Measurements from ENCODE around the gene PLPP7. TPM values are rescaled to one million over a fixed set of nuclear protein-coding genes. Genes with fewer than 3 reads are reported as not detected.

The PLPP7 gene
- polyA plus RNA-seq, 6 donors from 2014 or later, result 0.78 to 2.0 (median 1.2) TPM; not detected in 1

- Mint-ChIP-seq H3K27me3 (peaks cover 0 to 4% (median 0%) of the 10 kb centered on the region in 3 donors), H3K4me1 (peaks cover 0 to 3% (median 0%) of the 10 kb centered on the region in 3 donors), H3K36me3 (no peaks in the 10 kb centered on the region), H3K4me3 (no peak overlapping the region), H3K27ac (peak overlapping the region in 1 of 6 donors; percentile 37), H3K9me3 (no peaks in the 10 kb centered on the region)
- no peak for DNase-seq
- no peak for ATAC-seq (ENCODE audit: low read depth in 2 of 2)
Measured at GRCh38 chr9:131296460-131296859, 6.9 kb downstream of the PLPP7 start.

DNA sequence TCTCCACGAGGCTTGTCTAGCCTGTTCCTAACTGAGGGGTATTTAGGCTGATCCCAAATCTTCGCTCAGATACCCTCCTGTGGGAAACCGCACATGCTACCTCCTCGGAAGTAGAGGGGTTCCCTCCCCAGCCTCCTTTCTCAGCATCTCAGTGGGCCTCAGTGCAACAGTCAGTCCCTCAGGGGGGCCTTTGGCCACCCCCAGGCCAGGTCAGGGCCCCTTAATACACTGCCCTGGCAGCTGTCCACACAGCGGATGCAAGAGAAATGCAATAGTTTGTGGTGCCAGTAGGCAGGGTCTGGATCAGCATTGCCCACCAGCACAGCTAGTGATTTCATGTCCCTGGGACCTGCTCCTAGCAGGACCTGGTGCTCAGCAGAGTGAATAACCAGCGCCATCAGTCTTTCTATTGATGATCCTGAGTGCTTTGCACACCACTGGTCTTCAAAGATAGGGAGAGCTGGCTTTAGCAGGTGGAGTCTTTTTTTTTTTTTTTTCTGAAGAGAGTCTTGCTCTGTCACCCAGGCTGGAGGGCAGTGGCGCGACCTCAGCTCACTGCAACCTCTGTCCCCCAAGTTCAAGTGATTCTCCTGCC, 7.5 kb downstream of the PLPP7 start:
- Mint-ChIP-seq H3K9me3 (no peaks in the 10 kb centered on the region), H3K27ac (peak overlapping the region in 1 of 6 donors; percentile 37)
- ATAC-seq (ENCODE audit: low read depth in 2 of 2), result no peak

DNA sequence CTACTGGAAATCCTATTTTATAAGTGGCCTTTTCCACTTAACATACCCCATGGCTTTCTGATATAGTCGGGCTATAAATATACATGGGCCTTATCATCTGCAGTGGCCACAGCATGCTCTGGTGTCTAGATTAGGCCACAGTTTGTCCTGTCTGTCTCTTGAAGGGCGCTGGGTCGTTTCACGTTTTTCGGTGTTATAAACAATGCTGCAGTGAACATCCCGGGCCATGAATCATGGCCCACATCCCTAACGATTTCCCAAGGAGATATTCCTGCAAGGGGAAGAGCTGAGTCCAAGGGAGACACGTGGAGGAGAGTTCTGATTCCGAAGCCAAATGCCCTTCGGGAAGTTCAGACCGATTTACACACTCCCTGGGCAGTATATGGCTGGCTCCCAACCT, 8.4 kb downstream of the PLPP7 start:
- H3K9me3 Mint-ChIP-seq, result no peaks in the 10 kb centered on the region
- H3K27ac Mint-ChIP-seq, result no peak overlapping the region
- no peaks in the 10 kb centered on the region for H3K36me3 Mint-ChIP-seq
- peaks cover 0 to 9% (median 8%) of the 10 kb centered on the region in 3 donors for H3K4me1 Mint-ChIP-seq
- H3K4me3 Mint-ChIP-seq, result no peak overlapping the region
- DNase-seq, result no peak
- ATAC-seq (ENCODE audit: low read depth in 2 of 2), result no peak
- peaks cover 0 to 4% (median 0%) of the 10 kb centered on the region in 3 donors for H3K27me3 Mint-ChIP-seq

More for the DNA sequence above, 7.5 kb downstream of the PLPP7 start:
- H3K27me3 Mint-ChIP-seq, result peaks cover 0 to 4% (median 0%) of the 10 kb centered on the region in 3 donors
- DNase-seq, result no peak
- peaks cover 0 to 9% (median 2%) of the 10 kb centered on the region in 3 donors for H3K4me1 Mint-ChIP-seq
- no peak overlapping the region for H3K4me3 Mint-ChIP-seq
- no peaks in the 10 kb centered on the region for H3K36me3 Mint-ChIP-seq

DNA sequence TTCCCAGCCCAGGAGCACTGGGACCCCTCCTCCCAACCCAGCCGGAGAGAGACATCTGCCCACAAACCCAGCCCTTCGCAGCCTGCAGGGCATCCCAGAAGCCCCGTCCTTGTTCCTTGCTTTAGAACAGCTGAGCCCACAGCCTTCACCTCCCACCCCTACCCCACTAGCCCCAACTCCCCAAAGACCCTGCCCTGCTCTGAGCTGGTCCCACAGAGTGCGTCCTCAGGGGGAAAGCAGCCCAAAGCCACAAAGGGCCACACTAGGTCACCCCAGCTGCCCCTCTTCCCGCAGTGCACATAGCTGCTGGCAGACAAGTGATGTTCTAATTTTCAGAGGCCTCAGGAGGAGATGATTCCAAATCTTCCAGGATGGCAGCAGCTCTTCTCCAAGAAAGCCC, 8.8 kb downstream of the PLPP7 start:
- Mint-ChIP-seq H3K9me3 (no peaks in the 10 kb centered on the region), H3K4me1 (peaks cover 0 to 9% (median 8%) of the 10 kb centered on the region in 3 donors), H3K4me3 (no peak overlapping the region), H3K27ac (peak overlapping the region in 1 of 6 donors; percentile 65), H3K27me3 (peaks cover 0 to 4% (median 0%) of the 10 kb centered on the region in 3 donors), H3K36me3 (no peaks in the 10 kb centered on the region)
- no peak for DNase-seq
- ATAC-seq (ENCODE audit: low read depth in 2 of 2), result no peak

- H3K4me1 Mint-ChIP-seq, result peaks cover 0 to 9% (median 8%) of the 10 kb centered on the region in 3 donors
Measured at GRCh38 chr9:131298816-131299215, 9.3 kb downstream of the PLPP7 start.

DNA sequence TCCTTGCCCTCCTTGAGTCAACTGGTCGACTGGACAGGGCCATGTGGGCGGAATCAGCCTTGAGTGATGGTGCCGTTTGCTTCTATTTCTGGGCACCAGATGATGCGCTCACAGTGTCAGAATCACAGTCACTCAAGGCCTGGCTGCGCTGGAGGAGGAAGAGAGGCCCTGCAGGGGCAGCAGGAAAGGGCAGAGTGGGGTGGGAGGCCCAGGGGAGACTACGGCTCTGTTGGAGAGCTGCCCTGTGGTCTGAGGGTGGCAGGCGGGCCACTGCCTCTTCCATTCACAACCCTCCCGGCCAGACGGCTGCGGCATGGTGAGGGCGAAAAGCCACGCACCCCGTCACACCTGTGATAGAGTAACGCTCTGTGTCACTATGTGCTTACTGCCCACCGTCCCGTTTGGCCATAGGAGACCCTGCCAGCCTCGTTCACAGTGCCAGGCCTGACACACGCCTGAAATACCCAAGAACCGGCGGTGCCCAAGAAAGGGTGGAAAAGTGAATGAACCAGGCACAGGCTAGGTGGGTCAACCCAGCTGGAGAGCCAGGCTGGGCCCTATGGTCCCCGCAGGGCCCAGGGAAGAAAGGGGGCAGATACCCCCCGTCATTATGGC, 9.9 kb downstream of the PLPP7 start:
- H3K4me1 Mint-ChIP-seq, result peaks cover 0 to 9% (median 8%) of the 10 kb centered on the region in 3 donors

More at GRCh38 chr9:131298816-131299215, 9.3 kb downstream of the PLPP7 start:
- Mint-ChIP-seq H3K36me3 (no peaks in the 10 kb centered on the region), H3K9me3 (no peaks in the 10 kb centered on the region), H3K27ac (no peak overlapping the region), H3K4me3 (no peak overlapping the region), H3K27me3 (peaks cover 0 to 4% (median 0%) of the 10 kb centered on the region in 3 donors)
- DNase-seq (no peak), ATAC-seq (ENCODE audit: low read depth in 2 of 2) (no peak)

DNA sequence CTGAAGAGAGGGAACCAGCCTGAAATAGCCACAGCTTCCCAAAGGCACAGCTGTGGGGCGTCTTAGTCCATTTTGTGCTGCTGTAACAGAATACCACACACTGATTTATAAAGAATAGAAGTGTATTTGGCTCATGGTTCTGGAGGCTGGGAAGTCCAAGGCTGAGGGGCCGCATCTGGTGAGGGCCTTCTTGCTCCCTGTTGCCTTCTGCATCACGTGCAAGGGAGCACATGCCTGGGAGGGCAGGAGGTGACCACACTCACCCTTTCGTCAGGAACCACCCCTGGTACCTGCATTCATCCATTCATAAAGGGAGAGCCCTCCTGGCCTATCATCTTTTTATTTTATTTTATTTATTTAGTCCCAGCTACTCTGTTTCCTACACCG, 10.4 kb downstream of the PLPP7 start:
- H3K4me3 Mint-ChIP-seq, result no peak overlapping the region
- DNase-seq (no peak), ATAC-seq (ENCODE audit: low read depth in 2 of 2) (no peak)
- H3K4me1 Mint-ChIP-seq, result peaks cover 0 to 9% (median 8%) of the 10 kb centered on the region in 3 donors
- no peaks in the 10 kb centered on the region for H3K36me3 Mint-ChIP-seq
- H3K27ac Mint-ChIP-seq, result no peak overlapping the region
- no peaks in the 10 kb centered on the region for H3K9me3 Mint-ChIP-seq
- H3K27me3 Mint-ChIP-seq, result peaks cover 0 to 8% (median 0%) of the 10 kb centered on the region in 3 donors

More for the DNA sequence above, 9.9 kb downstream of the PLPP7 start:
- H3K9me3 Mint-ChIP-seq, result no peaks in the 10 kb centered on the region
- no peak for DNase-seq
- H3K36me3 Mint-ChIP-seq, result no peaks in the 10 kb centered on the region
- ATAC-seq (ENCODE audit: low read depth in 2 of 2), result no peak
- H3K27ac Mint-ChIP-seq, result no peak overlapping the region
- no peak overlapping the region for H3K4me3 Mint-ChIP-seq
- peaks cover 0 to 5% (median 0%) of the 10 kb centered on the region in 3 donors for H3K27me3 Mint-ChIP-seq

DNA sequence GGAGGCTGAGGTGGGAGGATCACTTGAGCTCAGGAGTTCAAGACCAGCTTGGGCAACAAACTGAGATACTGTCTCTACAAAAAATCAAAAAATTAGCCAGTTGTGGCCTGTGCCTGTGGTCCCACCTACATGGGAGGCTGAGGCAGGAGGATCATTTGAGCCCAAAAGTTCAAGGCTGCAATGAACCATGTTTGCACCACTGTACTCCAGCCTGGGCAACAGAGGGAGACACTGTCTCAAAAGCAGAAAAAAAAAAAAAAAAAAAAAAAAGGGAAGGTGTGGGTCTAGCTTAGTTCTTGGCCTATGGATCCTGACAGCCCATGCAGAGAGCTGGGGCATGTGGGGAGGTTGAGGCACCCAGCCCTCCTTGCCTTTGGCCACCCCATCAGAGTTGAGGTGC, 10.9 kb downstream of the PLPP7 start:
- no peaks in the 10 kb centered on the region for H3K36me3 Mint-ChIP-seq
- peaks cover 0 to 9% (median 8%) of the 10 kb centered on the region in 3 donors for H3K4me1 Mint-ChIP-seq
- no peak for ATAC-seq (ENCODE audit: low read depth in 2 of 2)
- DNase-seq, result no peak
- peaks cover 0 to 8% (median 0%) of the 10 kb centered on the region in 3 donors for H3K27me3 Mint-ChIP-seq
- H3K9me3 Mint-ChIP-seq, result no peaks in the 10 kb centered on the region
- H3K4me3 Mint-ChIP-seq, result no peak overlapping the region
- peak overlapping the region in 2 of 6 donors; percentile 38 to 44 for H3K27ac Mint-ChIP-seq

DNA sequence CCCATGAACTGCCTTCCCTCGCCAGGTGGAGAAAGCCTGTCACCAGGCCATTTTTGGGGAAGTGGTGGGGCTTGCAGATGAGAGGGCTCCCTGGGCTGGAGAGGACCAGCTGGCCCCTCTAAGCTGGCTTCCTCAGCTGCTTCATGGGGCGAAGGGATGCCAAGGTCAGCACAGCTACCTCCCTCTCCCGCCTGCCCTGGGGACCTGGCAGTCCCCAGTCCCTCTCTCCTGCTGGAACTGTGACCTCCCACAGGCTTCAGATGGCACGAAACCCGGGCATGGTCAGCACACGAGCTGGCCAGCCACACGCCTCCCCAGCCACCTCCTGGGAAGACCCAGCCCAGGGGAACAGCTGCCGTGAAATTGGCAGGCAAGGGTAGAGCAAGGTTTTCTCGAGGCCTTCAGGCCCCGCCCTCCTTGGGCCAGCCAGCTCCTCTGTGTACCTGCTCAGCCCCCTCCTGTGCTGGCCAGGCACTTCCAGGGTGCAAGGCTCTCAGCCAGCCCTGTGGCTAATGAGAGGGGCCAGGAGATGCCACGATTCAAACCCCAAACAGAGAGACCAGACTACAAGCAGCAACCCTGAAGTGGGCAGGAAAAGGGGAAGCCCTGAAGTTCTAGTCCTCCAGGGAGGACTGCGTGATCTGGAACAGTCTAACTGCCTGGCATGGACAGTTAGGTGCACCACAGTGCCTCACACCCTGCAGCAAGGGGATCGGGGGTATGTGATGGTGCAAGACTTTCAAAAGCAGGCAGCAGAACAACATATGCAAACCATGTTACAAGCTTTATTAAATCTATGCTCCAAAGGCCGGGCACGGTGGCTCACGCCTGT, 12.9 kb downstream of the PLPP7 start:
- peaks cover 0 to 10% (median 0%) of the 10 kb centered on the region in 3 donors for H3K27me3 Mint-ChIP-seq
- H3K4me1 Mint-ChIP-seq, result peaks cover 0 to 9% (median 8%) of the 10 kb centered on the region in 3 donors
- H3K9me3 Mint-ChIP-seq, result no peaks in the 10 kb centered on the region
- H3K4me3 Mint-ChIP-seq, result peak overlapping the region in 1 of 8 donors; percentile 44
- H3K27ac Mint-ChIP-seq, result no peak overlapping the region
- ATAC-seq (ENCODE audit: low read depth in 2 of 2), result no peak
- peaks cover 0 to 4% of the 10 kb centered on the region in 2 donors for H3K36me3 Mint-ChIP-seq
- DNase-seq, result no peak

- no peak for ATAC-seq (ENCODE audit: low read depth in 2 of 2)
- DNase-seq, result no peak
- peaks cover 0 to 10% (median 0%) of the 10 kb centered on the region in 3 donors for H3K27me3 Mint-ChIP-seq
- H3K4me1 Mint-ChIP-seq, result peaks cover 0 to 11% (median 8%) of the 10 kb centered on the region in 3 donors
- H3K36me3 Mint-ChIP-seq, result peaks cover 0 to 4% of the 10 kb centered on the region in 2 donors
- H3K4me3 Mint-ChIP-seq, result peak overlapping the region in 1 of 8 donors; percentile 44
- H3K27ac Mint-ChIP-seq, result no peak overlapping the region
- H3K9me3 Mint-ChIP-seq, result no peaks in the 10 kb centered on the region
Measured at GRCh38 chr9:131303381-131304321, 14.1 kb downstream of the PLPP7 start.

- H3K27me3 Mint-ChIP-seq, result peaks cover 0 to 10% (median 0%) of the 10 kb centered on the region in 3 donors
- H3K4me1 Mint-ChIP-seq, result peaks cover 0 to 11% (median 8%) of the 10 kb centered on the region in 3 donors
- no peak overlapping the region for H3K4me3 Mint-ChIP-seq
- no peak for DNase-seq
- peaks cover 0 to 4% of the 10 kb centered on the region in 2 donors for H3K36me3 Mint-ChIP-seq
- H3K9me3 Mint-ChIP-seq, result no peaks in the 10 kb centered on the region
- ATAC-seq (ENCODE audit: low read depth in 2 of 2), result no peak
- H3K27ac Mint-ChIP-seq, result no peak overlapping the region
Measured at GRCh38 chr9:131304676-131305355, 15.3 kb downstream of the PLPP7 start.

- ATAC-seq (ENCODE audit: low read depth in 2 of 2), result no peak
Measured at GRCh38 chr9:131306397-131307004, 17.0 kb downstream of the PLPP7 start.

More at GRCh38 chr9:131306397-131307004, 17.0 kb downstream of the PLPP7 start:
- Mint-ChIP-seq H3K27me3 (peaks cover 0 to 10% (median 0%) of the 10 kb centered on the region in 3 donors), H3K36me3 (peaks cover 0 to 4% of the 10 kb centered on the region in 2 donors), H3K4me3 (no peak overlapping the region), H3K27ac (no peak overlapping the region), H3K4me1 (peaks cover 8 to 19% (median 13%) of the 10 kb centered on the region in 3 donors), H3K9me3 (no peaks in the 10 kb centered on the region)
- no peak for DNase-seq
